HG03521 (cell line): ENCODE measurements around the gene TMC1.
A peak's percentile ranks its signal among the peaks of the same experiment; 100 is the strongest.
"Not testable (repeated sequence)": the region's sequence is repeated elsewhere in the genome, so short reads cannot be mapped to it uniquely, and the experiment has no call there.

ENCODE experiments used
- ATAC-seq: cut with Tn5 transposase; IDR thresholded peaks from one replicate; pipeline ENCODE4 v1.9.1; 2021; ENCODE audit warnings: mild to moderate bottlenecking, moderate library complexity; ENCODE audit not compliant: unreplicated experiment

Gene TMC1

GRCh38 chr9:72521416-72521815 lies at the start of gene TMC1:
TMC1 (plus strand) TSS chr9:72521608; CDS start chr9:72648649, 127,041 bp downstream.
- ATAC-seq = not testable (repeated sequence)

- peak; percentile 84 for ATAC-seq
Observed at GRCh38 chr9:72473474-72474261, 47.7 kb upstream of the TMC1 start.

- no peak for ATAC-seq
Observed at GRCh38 chr9:72474676-72475075, 46.7 kb upstream of the TMC1 start.

GRCh38 chr9:72476100-72476499 lies 45.3 kb upstream of the TMC1 start:
- no peak for ATAC-seq

GRCh38 chr9:72476617-72477437 lies 44.6 kb upstream of the TMC1 start:
- ATAC-seq = no peak

- ATAC-seq = no peak
Observed at GRCh38 chr9:72477930-72478518, 43.4 kb upstream of the TMC1 start.

- no peak for ATAC-seq
Observed at GRCh38 chr9:72478966-72479365, 42.4 kb upstream of the TMC1 start.

GRCh38 chr9:72480261-72480660 lies 41.1 kb upstream of the TMC1 start:
- not testable (repeated sequence) for ATAC-seq

- ATAC-seq = no peak
Observed at GRCh38 chr9:72480921-72481320, 40.5 kb upstream of the TMC1 start.

- ATAC-seq = no peak
Observed at GRCh38 chr9:72485821-72486593, 35.4 kb upstream of the TMC1 start.

- ATAC-seq = no peak
Observed at GRCh38 chr9:72486594-72486955, 34.8 kb upstream of the TMC1 start.

GRCh38 chr9:72487665-72488064 lies 33.7 kb upstream of the TMC1 start:
- not testable (repeated sequence) for ATAC-seq

- ATAC-seq = no peak
Observed at GRCh38 chr9:72489986-72490385, 31.4 kb upstream of the TMC1 start.

GRCh38 chr9:72491242-72491641 lies 30.2 kb upstream of the TMC1 start:
- ATAC-seq = no peak

- ATAC-seq = no peak
Observed at GRCh38 chr9:72494051-72494450, 27.4 kb upstream of the TMC1 start.

- ATAC-seq = no peak
Observed at GRCh38 chr9:72497447-72498046, 23.9 kb upstream of the TMC1 start.

- no peak for ATAC-seq
Observed at GRCh38 chr9:72506615-72507014, 14.8 kb upstream of the TMC1 start.

GRCh38 chr9:72509053-72509452 lies 12.4 kb upstream of the TMC1 start:
- ATAC-seq = no peak

GRCh38 chr9:72509635-72510034 lies 11.8 kb upstream of the TMC1 start:
- peak; percentile 87 for ATAC-seq

- not testable (repeated sequence) for ATAC-seq
Observed at GRCh38 chr9:72521011-72521410, 397 bp upstream of the TMC1 start.
